Uterus (tissue), 4 donors: Measurements from ENCODE around the gene BZW2. TPM values are rescaled to one million over a fixed set of nuclear protein-coding genes. Genes with fewer than 3 reads are reported as not detected.

Experiments used
- DNase-seq, 2 donors: peaks; one replicate each; pipeline ENCODE4 v3.0.0-alpha.2; 2019 to 2020
- H3K27ac ChIP-seq, 2 donors: fragments of 200-600 bp; sonication (generic); 1 replicate in 1 of 2; 2 replicates in 1 of 2; pipeline ENCODE4 v1.5.1; 2016 to 2018
- H3K27me3 ChIP-seq, 2 donors: fragments of 200-600 bp; sonication (generic); one replicate each; pipeline ENCODE4 v1.5.1; 2018 to 2019; ENCODE audit warnings: control low read depth in 1 of 2
- H3K36me3 ChIP-seq, 2 donors: fragments of 200-600 bp; sonication (generic); one replicate each; pipeline ENCODE4 v1.5.1; 2019; ENCODE audit warnings: control low read depth in 1 of 2
- H3K4me1 ChIP-seq, 2 donors: fragments of 200-600 bp; sonication (generic); one replicate each; pipeline ENCODE4 v1.5.1; 2018 to 2019; ENCODE audit warnings: control low read depth in 1 of 2
- H3K4me3 ChIP-seq, 2 donors: fragments of 200-600 bp; sonication (generic); 1 replicate in 1 of 2; 2 replicates in 1 of 2; pipeline ENCODE4 v1.5.1; 2018 to 2019; ENCODE audit warnings: mild to moderate bottlenecking in 1 of 2
- H3K9me3 ChIP-seq, 2 donors: fragments of 200-600 bp; sonication (generic); one replicate each; pipeline ENCODE4 v1.5.1; 2019; ENCODE audit warnings: control low read depth in 1 of 2
- POLR2A ChIP-seq, 2 donors: fragments of 450-650 bp; IDR thresholded peaks; one replicate each; pipeline ENCODE4 v1.6.1; 2016; ENCODE audit warnings: antibody characterized with exemption in 2 of 2, mild to moderate bottlenecking in 1 of 2, moderate library complexity in 1 of 2
- intact Hi-C: fragments of 100-400 bp; cut with DNase I; formaldehyde crosslinking; loops from one replicate; pipeline ENCODE4 v1.15.1; 2023; ENCODE audit warnings: low total_unique reads
- total RNA-seq, 4 donors: library from RNA; depleted of rRNA in 3 of 4; stranded (reverse); fragments of >200 nt in 3 of 4; gene quantifications; one replicate each; pipeline versions ENCODE4 v1.1.0 to v1.2.4, GENCODE V29; 2014 to 2023
- TF ChIP-seq, protein P1 (sequence below), 4 experiments: fragments of 200-600 bp in 2 of 4; fragments of 450-650 bp in 2 of 4; sonication (generic) in 2 of 4; IDR thresholded peaks; one replicate each; pipeline ENCODE4 v1.5.1; 2016 to 2019; ENCODE audit warnings: antibody characterized with exemption in 4 of 4, mild to moderate bottlenecking in 2 of 4, moderate library complexity in 1 of 4
- donor health status: DM: yes; HTN: yes; CAD: no.

Gene BZW2
- total RNA-seq, 4 donors from 2014 or later, result 16.5 to 50.0 (median 32.4) TPM

- no peak for TF ChIP-seq POLR2A (IDR thresholded peaks at IDR 0.05)
- TF ChIP-seq, protein P1, sequence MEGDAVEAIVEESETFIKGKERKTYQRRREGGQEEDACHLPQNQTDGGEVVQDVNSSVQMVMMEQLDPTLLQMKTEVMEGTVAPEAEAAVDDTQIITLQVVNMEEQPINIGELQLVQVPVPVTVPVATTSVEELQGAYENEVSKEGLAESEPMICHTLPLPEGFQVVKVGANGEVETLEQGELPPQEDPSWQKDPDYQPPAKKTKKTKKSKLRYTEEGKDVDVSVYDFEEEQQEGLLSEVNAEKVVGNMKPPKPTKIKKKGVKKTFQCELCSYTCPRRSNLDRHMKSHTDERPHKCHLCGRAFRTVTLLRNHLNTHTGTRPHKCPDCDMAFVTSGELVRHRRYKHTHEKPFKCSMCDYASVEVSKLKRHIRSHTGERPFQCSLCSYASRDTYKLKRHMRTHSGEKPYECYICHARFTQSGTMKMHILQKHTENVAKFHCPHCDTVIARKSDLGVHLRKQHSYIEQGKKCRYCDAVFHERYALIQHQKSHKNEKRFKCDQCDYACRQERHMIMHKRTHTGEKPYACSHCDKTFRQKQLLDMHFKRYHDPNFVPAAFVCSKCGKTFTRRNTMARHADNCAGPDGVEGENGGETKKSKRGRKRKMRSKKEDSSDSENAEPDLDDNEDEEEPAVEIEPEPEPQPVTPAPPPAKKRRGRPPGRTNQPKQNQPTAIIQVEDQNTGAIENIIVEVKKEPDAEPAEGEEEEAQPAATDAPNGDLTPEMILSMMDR (IDR thresholded peaks at IDR 0.05), result no peak
- H3K36me3 ChIP-seq, result no peaks in the 10 kb centered on the region
- H3K27ac ChIP-seq, result peak overlapping the region in 1 of 2 donors; percentile 46
- H3K9me3 ChIP-seq, result no peaks in the 10 kb centered on the region
- H3K27me3 ChIP-seq, result no peaks in the 10 kb centered on the region
- intact Hi-C loops, result loop anchor here (5.0 kb wide), 1 partner anchor 1707 kb away; no protein-coding TSS in a partner anchor
- no peaks in the 10 kb centered on the region for H3K4me1 ChIP-seq
- no peak for DNase-seq
- H3K4me3 ChIP-seq, result no peak overlapping the region
Observed at GRCh38 chr7:16755397-16755796, 109.4 kb downstream of the BZW2 start.

Other genes starting within 250 kb of the BZW2 start
- gene CRPPA, start 224.6 kb upstream of the BZW2 start, total RNA-seq, result 1 to 10 TPM in 3 of 4 donors, under 1 TPM in 1; 0.29 to 8.6 (median 3.5) TPM
- 10 to 100 TPM in 1 of 4 donors, not detected in 3; 14.2 TPM for gene SOSTDC1, start 180.4 kb upstream of the BZW2 start, total RNA-seq
- gene LRRC72, start 119.4 kb upstream of the BZW2 start, total RNA-seq, result not detected
- 10 to 100 TPM in 3 of 4 donors, 1 to 10 TPM in 1; 6.2 to 48.7 (median 17.2) TPM for gene ANKMY2, start 427 bp upstream of the BZW2 start, total RNA-seq
- gene TSPAN13, start 107.6 kb downstream of the BZW2 start, total RNA-seq, result 10 to 100 TPM in 3 of 4 donors, 1 to 10 TPM in 1; 4.9 to 19.1 (median 13.2) TPM
- gene AGR2, start 158.8 kb downstream of the BZW2 start, total RNA-seq, result 10 to 100 TPM in 1 of 4 donors, not detected in 3; 16.7 TPM
- 1 to 10 TPM in 2 of 4 donors, not detected in 2; 7.1 to 9.1 TPM for gene AGR3, start 235.8 kb downstream of the BZW2 start, total RNA-seq